Activated CD8-positive, alpha-beta memory T cell treated with anti-CD3 and anti-CD28 coated beads for 48 hours (primary cell): ENCODE measurements around the gene ACSM6.
"Not testable (repeated sequence)": the region's sequence is repeated elsewhere in the genome, so short reads cannot be mapped to it uniquely, and the experiment has no call there.

Source experiments
- DNase-seq, 3 experiments: peaks; one replicate each; pipeline ENCODE4 v3.0.0-alpha.2; 2020; ENCODE audit warnings: low read depth in 2 of 3, low spot score in 2 of 3

Gene ACSM6

DNA sequence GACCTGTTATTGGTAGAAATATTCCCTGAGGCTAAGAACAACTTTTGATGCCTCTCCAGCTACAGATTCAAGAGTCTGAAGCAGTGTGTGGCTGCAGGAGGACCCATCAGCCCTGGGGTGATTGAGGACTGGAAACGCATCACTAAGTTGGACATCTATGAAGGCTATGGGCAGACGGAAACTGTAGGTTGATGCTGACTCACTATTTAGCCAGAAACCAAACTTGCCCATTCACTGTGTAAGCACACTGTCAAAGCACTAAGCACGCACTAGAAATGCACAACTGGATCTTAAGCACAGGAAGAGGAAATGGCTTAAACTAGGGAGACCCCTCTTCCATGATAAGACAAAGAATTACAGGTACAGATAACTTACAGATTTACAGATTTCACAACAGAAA, 20.8 kb downstream of the ACSM6 start:
- DNase-seq: no peak

DNA sequence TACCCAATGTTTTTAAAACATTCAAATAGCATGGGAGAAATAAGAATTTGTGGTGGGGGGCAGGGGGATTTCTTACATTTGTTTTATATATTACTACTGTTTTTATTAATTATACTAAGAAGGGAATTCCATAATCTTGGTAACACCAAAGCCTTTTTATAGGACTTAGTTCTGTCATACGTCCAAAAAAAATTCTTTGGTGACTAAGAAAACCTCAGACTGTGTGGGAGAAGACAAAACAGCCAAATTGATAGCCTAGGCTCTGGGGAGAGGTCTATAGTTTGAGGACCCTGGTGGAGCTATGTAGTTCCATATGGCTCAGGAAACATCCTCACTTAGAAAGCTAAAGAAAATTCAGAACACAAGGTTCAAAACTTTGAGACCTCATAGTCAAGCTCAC, 23.4 kb downstream of the ACSM6 start:
- no peak for DNase-seq

DNA sequence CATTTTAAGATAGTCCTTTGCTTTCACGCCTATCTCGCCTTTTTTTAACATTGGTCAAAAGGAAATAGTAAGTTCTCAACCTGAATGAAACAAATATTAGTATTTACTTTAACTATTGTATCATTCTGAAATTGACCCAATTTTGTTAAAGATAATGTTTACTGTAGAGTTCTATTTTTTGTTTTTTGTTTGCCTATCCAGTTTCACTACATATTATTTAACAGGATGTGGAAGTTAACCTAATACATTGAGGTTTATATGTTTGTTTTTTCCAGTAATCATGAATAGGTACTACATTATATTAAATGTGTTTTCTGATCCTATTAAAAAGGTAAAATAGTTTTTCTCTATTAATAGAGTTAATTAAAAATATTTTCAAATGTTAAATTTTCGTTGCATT, 26.5 kb downstream of the ACSM6 start:
- no peak for DNase-seq

DNA sequence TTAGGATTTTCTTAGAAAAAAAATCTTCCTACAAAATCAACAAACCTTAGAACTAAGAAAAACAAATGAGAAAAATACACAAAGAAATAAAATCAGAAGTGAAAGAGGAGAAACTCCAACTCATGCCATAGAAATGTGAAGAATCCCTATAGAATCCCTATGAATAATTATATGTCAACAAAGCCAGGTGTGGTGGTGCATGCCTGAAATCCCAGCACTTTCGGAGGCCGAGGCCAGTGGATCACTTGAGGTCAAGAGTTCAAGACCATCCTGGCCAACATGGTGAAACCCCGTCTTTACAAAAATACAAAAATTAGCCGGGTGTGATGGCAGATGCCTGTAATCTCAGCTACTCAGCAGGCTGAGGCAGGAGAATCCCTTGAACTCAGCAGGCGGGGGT, 27.1 kb downstream of the ACSM6 start:
- no peak for DNase-seq

DNA sequence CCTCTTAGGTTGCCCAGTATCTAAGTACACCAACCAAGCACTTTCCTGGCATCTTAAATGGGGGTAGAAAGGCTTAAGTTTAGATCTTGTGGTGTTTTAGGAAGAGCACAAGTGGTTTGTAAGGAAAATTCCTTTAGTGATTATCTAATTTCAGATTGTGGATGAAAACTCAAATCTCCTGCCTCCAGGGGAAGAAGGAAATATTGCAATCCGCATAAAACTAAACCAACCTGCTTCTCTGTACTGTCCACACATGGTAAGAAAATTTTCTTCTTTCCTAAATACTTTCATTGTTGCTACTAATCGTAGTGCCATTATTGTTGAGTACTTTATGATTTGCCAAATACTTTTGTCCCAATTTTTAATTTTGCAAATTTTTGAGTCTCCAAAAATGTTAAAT, 31.1 kb downstream of the ACSM6 start:
- no peak for DNase-seq

DNA sequence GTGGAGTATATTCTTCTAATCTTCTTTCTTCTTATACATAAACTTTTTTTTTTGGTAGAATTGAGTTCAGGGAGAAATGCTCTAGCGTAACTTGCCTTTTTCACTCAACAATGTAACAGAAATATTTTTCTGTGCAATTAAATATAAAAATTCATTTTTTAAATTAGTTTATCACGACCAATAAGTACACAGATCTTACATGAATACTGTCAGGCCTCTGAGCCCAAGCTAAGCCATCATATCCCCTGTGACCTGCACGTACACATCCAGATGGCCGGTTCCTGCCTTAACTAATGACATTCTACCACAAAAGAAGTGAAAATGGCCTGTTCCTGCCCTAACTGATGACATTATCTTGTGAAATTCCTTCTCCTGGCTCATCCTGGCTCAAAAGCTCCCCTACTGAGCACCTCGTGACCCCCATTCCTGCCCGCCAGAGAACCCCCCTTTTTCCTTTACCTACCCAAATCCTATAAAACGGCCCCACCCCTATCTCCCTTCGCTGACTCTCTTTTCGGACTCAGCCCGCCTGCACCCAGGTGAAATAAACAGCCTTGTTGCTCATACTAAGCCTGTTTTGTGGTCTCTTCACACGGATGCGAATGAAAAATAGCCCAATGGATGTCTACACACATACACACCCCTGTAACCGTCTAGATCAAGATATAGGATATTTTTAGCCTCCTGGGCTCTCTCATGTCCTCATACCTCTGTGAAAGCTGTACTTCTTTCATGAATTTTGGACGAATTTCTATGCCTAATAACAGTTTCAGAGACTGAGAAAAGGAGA, 35.1 kb downstream of the ACSM6 start:
- not testable (repeated sequence) for DNase-seq

DNA sequence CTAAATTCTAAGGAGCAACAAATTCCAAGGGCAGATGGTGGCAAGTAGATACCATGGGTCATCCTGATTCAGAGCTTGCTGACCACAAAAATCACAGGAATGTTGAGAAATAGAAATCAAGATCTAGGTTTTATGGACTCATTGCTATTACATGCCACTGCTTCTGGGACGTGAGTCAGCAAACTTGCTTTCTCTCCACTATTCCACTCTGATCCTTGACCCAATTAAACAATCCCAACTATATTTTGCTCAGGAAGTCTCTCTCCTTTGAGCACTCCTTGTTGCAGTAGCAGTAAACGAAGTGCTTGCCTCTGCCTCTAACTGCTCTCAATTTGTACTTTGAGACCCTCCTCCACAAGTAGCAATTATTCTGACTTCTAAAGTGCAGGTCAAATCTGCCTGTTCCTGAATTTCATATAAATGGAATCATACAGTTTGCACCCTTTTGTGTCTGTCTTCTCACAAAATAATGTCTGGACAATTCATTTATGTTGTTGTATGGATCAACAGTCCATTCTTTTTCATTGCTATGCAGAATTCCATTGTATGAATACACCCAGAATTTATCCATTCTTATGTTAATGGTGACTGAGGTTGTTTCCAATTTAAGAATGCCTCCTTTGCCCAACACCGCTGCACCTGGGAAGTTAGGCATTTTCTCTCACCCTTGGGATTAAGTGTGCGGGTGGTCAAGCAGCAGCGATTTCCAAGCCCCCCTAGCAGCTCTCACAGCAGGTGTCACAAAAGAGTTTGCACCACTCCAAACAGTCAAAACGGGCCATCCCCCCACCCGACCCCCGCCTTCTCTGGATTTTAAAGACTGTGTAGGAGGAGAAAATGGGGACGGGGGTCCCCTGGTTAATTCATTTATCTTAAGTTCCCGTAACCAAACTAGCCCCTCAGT, 35.9 kb downstream of the ACSM6 start:
- DNase-seq: no peak

DNA sequence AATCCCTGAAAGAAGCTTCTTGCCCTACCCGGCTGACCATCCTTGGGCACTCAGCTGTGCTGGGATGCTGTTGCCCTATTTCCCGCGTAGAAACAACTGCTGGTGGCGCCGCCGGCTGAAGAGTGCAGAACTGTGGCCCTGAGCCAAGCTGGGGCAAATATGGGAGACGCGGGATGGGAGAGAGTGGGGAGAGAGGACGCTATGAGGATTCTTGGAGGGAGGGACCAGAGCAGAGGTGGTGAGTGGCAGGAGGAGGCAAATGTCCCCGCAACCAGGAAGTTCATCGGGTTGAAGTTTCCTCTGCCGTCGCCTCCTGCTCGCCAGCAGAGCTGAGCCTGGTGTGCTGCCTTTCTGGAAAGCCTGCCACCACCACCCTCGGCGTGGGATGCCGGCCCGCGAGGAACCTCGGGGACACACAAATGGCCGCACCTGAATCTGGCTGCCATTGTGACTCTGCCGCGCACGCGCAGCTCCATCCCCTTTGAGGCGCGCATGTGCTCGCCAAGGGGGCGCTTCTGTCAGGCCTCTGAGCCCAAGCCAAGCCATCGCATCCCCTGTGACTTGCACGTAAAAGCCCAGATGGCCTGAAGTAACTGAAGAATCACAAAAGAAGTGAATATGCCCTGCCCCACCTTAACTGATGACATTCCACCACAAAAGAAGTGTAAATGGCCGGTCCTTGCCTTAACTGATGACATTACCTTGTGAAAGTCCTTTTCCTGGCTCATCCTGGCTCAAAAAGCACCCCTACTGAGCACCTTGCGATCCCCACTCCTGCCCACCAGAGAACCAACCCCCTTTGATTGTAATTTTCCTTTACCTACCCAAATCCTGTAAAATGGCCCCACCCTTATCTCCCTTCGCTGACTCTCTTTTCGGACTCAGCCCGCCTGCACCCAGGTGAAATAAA, 36.9 kb downstream of the ACSM6 start:
- peak in 1 of 3 experiments; percentile 31 for DNase-seq

DNA sequence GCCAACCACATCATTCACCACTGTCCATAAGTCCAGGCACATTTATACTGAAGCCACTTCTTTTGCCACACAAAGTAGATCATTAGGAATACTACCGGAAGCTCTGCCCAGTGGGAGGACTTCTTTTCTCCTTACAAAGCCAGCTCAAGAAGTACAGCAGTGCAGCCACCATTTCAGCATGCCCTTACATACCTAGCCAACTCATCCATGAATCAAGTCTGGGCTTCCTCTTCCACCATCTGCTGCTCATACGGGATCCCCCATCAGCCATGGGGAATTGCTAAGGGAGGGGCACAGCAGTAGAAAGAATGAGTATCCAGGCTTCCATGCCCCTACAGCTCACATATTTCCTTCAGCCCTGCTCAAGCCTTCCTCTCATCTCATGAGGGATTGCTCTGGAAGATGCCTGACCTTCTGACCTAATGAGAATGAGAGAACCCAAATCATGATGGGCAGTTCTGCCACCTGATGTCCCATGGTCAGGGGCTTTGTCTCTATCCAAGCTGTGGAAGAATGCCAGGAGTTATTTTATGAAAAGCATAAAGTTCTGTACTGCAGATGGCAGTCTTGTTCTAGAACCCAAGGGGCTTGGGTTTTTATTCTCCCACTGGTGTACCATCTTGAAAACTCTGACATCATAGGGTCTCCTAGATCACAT, 39.5 kb downstream of the ACSM6 start:
- DNase-seq: no peak

DNA sequence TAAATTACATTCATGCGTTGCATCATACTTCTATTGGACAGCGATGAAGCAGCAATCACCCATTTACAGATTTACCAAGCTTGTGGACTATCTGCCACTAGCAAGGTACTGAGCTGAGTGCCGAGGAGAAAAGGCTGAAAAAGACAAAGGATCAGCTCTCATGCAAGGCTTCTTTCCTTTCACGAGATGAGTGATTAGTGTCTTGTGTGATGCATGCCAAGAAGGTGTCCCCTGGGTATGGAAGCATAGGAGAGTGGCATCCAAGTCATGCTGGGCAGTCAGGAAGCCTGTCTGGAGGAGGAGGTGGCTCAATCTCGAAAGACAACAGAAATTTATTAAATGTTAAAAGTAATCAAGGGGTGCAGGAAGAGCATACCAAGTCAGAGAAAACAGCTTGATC, 40.9 kb downstream of the ACSM6 start:
- no peak for DNase-seq

DNA sequence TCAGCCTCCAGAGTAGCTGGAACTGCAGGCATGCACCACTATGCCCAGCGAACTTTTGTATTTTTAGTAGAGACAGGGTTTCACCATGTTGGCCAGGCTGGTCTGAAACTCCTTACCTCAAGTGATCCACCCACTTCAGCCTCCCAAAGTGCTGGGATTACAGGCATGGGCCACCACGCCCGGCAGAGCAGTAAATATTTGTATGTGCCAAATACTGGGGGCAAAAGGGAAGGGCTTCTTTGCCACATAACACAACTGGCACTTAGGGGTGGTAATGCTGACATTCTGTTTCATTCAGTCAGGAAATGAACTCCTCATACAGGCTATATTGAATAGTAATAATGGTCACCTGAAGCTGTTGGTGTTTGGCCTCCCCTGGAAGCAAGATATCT, 41.6 kb downstream of the ACSM6 start:
- no peak for DNase-seq

DNA sequence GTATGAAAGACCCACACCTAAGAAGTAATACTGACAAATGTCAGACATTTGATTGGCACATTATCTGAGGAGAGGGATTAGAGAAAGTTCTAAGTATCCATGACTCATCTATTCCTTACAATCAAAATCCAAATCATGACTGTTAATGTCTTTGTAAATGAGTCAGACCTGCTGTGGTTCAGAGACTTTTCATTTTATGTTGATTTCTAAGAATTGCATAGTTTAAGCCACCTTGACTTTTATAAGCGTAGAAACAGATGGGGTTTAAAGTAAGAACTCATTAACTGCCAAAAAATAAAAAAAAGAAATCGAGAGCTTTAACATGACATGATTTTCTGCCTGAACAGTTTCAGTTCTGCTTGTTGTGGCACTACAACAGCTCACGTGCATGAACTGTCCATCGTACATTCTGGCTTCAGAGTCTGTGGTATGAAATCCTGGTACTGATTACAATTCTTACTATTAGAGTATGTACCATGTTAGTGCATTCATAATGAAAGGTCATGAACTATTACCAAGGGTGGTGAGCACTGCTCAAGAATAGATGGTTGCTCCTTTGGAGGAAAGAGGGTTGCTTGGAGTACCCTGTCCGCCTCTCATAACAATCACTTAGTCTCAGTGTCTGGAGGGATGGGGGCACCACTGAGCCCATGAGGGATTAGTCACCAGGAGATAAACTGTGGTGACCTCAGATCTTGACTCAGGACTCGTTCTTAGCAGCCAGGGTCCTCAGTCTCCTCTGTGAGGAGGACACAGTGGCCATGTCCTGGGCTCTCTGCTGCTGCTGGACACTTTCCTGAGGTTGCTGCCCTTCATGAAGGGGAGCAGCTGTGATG, 42.2 kb downstream of the ACSM6 start:
- DNase-seq: no peak

DNA sequence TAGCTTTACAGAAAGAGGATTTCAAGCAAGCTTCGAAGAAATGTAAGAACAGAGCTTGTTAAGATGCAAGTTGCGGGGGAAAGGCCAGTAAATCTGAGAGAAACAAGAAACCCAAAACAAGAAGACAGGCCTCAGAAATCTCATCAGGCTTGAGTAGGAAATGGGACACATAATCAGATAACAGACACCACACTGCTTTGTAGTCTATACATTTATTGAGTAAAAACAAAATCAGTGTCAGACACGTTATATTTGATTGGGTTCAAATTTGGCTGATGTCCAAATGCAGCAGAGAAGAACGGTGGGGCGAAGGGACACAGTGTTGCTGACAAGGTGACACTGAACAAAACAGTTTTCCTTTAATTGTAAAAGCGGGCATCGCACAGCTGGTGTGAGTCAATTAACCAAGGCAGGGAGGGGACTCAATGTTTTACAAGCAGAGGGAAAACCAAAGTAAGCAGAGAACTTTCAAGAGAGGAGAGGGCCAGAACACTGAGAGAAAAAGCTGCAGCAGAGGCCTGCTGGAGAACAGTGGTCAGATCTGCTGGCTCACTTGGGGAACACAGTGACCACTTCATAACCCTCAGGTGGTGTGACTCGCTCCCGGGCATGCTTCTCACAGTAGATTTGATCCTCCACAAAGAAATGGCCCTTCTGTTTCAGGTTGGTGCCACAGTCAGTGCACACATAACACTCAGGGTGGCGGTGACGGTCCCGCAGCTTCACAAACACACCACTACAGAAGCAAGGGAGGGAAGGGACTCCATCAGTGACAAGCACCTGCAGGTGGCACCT, 43.5 kb downstream of the ACSM6 start:
- no peak for DNase-seq

DNA sequence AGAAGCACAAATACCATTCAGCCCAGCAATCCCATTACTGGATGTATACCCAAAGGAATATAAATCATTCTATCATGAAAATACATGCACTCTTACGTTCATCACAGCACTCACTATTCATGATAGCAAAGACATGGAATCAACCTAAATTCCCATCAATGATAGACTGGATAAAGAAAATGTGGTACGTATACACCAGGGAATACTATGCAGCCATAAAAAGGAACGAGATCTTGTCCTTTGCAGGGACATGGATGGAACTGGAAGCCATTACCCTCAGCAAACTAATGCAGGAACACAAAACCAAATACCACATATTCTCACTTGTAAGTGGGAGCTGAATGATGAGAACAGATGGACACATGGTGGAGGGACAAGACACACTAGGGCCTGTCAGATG, 46.1 kb downstream of the ACSM6 start:
- not testable (repeated sequence) for DNase-seq

DNA sequence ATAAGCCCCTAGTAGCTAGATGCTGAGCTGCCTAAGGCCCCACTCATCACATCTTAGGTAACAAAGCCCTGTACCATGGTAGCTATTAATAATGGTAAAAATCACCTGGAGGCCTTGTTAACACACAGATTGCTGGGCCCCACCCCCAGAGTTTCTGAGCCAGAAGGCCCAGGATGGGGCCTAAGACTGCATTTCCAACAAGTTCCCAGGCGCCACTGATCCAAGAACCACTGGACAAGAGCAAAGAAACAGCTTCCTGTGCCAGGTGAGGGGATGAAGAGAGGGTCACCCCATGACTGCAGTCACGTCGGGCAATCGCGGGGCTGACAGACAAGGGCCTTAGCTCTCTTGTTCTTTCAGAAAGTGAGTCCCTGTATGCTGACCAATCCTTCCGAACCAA, 46.8 kb downstream of the ACSM6 start:
- no peak for DNase-seq

DNA sequence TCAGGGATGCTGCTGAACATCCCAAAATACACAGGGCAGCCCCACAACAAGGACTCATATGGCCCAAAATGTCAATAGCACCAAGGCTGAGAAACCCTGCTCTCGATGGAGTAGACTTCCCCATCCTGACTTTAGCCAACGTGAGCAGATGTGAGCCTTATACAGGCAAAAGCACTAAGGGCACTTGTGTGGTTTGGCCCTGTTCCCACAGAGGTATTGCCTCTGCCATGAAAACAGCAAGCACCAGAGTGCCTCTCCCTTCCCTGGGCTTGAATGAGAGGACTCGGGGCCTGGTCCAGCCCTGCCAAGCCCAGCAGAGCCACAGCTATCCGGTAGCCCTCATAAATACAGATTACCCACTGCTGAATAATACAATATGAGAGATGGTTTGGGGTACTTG, 47.5 kb downstream of the ACSM6 start:
- no peak for DNase-seq

DNA sequence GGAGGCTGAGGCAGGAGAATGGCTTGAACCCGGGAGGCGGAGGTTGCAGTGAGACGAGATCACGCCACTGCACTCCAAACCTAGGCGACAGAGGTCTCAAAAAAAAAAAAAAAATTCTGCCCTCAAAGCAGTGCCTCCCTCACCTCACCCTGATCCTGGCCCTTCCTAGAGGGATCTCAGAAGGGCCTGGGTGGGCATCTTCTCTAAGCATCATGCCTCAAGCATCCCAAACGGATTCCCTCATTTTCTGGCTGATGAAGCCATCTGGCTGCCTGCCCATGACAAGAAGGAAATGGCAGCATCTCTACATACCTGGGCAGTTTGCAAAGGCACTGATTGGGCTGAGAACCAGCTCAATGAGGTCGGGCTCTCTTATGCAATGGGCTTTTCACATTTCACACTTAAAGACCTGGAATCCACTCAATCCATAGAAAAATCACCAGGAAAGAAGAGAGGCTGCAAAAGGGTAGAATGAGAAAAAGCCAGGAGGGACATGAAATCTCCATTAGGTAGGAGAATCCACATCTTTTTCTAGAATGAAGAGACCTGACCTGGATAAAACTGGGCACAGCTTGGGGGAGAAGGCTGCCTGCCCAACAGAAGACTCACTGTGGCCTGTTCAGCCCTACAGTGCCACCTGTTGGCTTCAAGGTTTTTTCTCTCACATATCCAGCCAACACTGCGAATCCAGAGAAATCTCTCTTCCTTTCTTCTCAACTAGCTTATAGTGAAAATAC, 48.7 kb downstream of the ACSM6 start:
- no peak for DNase-seq

DNA sequence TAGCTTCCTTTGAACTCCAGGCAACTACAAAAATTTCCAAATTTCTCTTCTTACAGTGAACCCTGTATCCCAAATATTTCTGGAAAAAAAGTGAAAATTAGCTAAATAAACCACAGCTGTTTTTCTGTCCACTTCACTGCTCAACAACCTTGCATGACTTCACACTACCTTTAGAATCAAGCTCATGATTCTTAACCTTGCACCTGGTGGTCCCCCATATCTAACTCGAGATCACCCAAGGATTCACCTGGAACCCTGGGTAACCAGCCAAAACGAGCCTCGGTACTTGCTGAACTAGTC, 49.2 kb downstream of the ACSM6 start:
- DNase-seq: no peak

DNA sequence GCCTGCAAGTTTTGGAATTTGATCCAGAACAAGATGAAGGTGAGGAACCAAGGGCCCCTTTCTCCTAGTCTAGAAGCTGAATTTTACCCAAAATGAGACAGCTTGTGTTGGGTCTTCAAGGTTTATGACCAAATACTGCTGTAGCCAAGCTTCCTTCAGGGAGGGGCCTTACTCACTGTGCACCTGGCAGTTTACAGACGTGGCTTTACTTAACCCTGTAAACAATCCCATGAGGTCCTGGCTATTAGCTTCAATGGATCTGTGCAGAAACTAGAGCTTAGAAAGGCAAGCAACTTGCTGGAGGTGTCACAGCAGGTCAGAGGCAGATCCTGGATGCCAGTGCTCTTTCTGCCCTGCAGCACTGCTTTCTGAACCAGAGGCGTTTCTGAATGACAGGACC, 50.1 kb downstream of the ACSM6 start:
- no peak for DNase-seq
